ENCODE measurements around the gene CYP27C1.
"Not testable (repeated sequence)": the region's sequence is repeated elsewhere in the genome, so short reads cannot be mapped to it uniquely, and the experiment has no call there.

Gene CYP27C1

GRCh38 chr2:127169066-127169660 is 50.9 kb downstream of the CYP27C1 start:
- DNase-seq, result no peak

GRCh38 chr2:127166231-127166860 is 53.8 kb downstream of the CYP27C1 start:
- DNase-seq, result no peak

DNA sequence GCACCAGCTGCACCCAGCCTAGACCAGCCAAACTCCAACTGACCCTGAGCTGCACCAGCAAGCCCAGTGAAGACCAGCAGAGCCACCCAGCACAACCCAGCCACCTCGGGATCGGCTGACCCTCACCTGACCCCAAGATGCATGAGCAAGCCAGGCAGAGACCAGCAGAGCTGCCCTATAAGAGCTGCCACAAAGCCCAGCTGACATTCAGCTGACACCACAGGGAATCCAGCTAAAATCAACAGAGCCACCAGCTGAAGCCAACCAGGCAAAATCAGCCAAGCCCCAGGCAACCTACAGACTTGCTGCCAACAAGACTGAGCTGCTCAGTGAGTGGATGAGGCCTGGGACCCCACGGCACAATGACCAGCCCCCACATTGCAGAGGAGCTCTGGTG is 54.6 kb downstream of the CYP27C1 start:
- no peak for DNase-seq

- no peak for DNase-seq
Measured at GRCh38 chr2:127164761-127165538, 55.1 kb downstream of the CYP27C1 start.

DNA sequence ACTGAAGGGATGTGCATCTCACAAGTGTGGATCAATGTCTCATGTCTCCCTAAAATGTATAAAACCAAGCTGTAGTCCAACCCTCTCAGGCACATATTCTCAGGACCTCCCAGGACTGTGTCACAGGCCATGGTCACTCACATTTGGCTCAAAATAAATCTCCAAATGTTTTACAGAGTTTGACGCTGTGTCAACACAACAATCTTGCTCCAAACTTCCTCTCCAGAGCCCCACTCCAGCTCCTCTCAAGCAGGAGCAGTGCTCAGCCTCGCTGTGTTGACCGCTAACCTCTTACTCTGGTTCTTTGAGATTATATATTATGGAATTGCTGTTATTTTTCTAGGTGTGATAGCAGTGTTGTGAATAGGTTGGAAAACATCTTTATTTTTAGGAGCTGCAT is 56.2 kb downstream of the CYP27C1 start:
- DNase-seq, result no peak

GRCh38 chr2:127163090-127163406 is 57.1 kb downstream of the CYP27C1 start:
- not testable (repeated sequence) for DNase-seq

DNA sequence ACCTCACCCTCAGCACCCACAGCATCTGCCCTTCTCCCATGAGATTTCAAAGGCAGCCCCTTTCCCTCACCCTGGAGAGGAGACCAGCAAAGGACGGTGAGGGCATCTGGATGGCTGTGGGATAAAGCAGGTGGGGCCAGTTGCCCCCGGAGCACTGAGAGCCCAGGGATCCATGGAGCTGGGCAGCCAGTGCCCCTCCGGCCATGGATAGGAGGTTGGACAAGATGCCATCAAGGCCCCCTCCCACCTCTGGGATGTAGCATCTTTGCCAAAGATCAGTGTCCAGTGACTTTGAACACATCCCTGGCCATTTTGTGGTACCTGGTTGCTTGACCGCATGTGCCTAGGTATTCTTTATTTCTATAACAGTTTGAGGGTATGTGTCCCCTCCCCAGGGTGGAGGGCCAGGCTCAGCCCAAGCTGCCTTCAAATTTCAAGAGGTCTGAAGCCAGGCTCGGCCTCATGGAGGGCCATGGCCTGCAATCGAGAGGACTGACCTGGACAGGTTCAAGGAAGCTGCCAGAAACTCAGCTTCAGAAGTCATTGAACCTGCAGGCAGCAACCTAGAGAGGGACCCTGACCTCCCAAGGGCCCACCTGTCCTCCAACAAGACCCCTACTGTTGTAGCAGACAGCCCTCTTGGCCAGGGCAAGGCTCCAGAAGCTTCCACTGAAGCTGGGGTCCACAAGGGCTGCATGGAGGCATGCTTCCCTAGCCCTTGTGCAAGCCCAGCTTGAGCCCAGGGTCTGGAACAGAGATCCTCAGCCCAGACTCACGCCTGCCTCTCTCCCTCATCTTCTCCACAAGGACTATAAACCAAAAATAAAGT is 57.6 kb downstream of the CYP27C1 start:
- no peak for DNase-seq

DNA sequence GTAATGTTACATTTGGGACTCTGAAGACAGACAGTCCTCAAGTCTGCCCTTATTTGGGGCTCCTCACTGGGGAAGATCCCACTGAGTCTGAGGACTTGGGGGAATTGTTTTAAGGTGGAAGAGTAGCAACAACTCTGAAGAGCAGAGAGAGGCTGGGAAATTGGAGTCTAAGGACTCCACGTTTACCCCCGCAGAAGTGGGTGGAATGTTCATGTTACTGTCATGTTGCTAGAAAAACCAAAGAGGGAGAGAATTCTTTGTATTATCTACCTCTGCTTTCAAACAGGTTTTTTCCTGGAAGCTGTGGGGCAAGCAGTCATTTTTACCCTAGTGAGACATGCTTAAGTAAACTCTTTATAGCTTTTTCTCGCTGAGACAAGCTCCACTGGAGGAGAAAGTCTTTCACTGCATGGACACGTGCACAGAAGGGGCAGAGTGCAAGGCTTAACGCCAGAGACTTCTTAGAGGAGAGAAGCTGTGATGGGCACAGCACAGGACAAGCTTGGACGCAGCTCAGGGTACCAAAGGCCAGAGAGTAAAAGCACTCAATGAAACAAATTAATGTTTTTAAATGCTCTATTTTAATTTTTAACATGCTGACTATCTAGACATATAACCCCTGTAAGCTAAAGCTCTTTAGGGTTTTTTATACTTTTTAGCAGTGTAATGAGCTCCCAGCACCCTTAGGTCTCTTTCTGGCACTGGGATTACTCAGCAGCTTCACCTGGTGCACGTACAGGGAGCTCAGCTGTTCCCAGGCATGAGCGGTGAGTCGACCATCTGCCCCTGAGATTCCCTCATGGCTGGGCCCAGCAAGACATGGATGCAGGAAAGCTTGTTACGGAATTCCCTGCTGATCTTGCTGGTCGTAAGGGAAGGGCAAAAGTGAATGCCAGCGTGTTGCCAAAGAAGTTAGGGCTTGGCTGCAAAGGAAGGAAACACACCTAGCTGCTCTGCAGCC is 58.6 kb downstream of the CYP27C1 start:
- no peak for DNase-seq

DNA sequence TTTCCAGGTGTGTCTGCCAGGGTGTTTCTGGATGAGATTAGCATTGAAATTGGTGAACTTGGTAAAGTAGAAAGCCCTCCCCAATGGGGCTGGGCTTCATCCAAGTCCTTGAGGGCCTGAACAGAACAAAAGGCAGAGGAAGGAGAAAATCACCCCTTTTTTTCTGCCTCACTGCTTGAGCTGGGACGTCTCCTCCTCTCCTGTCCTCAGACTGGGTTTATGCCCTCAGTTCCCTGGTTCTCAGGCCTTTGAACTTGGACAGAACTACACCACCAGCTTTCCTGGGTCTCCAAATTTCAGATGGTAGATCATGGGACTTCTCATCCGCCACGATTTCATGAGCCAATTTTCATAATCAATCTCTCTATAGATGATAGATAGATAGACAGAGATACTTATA is 59.4 kb downstream of the CYP27C1 start:
- no peak for DNase-seq

GRCh38 chr2:127159543-127159942 is 60.6 kb downstream of the CYP27C1 start:
- DNase-seq, result no peak

GRCh38 chr2:127158614-127159290 is 61.3 kb downstream of the CYP27C1 start:
- no peak for DNase-seq

DNA sequence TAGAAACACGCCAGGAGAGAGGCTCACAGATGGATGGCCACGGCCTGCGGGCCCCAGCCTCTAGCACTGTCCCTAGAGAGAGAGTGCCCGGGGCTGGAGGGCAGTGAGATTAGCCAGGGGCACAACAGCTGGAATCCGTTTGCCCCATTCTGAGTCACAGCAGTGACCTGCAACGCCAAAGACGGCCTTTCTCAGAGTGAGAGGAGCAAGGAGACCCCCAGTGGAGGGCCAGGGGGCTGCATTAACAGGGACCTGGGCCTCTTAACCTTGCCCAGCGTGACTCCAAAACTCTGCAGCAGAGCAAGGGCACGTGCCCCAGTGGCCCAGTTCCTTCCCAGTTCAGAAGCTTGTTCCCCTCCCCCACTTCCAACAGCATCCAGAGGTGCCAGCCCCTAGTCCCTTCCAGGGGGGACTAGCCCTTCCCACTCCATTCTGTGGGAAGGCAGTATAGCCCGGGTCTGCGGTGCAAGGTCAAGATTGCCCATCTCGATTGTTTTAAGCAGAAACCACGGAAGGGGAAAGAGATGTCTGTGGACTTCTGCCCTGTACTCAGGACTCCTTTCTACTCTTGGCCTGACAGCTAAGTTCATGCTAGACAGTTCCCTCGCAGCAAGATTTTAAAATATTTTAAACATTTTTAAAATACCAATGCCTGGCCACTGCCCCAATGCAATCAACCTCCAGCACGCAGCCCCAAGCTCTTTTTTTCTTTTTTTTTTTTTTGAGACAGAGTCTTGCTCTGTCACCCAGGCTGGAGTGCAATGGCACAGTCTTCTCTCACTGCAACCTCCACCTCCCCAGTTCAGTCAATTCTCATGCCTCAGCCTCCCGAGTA is 62.2 kb downstream of the CYP27C1 start:
- no peak for DNase-seq

GRCh38 chr2:127157114-127157513 is 63.0 kb downstream of the CYP27C1 start:
- no peak for DNase-seq

GRCh38 chr2:127155947-127156346 is 64.2 kb downstream of the CYP27C1 start:
- DNase-seq, result no peak

GRCh38 chr2:127155028-127155581 is 65.0 kb downstream of the CYP27C1 start:
- DNase-seq, result no peak

- DNase-seq, result no peak
Measured at GRCh38 chr2:127154396-127154795, 65.7 kb downstream of the CYP27C1 start.

DNA sequence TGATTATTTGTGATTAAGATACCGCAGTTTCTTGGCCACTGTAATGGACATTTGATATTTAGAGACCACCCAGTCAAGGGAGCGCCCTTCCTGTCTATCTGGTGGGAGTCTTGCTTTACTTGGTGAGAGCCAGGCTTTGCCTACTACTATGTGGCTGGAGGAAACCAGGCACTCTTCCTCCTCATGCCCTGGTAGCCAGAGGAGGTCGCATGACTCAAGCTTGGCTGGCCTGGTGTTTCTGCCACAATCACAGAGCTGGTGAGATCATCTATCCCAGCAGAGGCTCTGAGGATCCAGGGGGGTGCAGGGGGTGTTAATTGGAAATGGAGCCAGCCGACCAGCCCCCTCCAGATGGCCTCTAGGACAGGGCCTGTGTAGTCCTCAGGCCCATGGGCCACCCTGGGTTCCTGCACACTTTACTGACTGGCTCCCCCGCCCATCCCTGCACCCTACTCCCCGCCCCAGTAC is 66.4 kb downstream of the CYP27C1 start:
- DNase-seq, result no peak

DNA sequence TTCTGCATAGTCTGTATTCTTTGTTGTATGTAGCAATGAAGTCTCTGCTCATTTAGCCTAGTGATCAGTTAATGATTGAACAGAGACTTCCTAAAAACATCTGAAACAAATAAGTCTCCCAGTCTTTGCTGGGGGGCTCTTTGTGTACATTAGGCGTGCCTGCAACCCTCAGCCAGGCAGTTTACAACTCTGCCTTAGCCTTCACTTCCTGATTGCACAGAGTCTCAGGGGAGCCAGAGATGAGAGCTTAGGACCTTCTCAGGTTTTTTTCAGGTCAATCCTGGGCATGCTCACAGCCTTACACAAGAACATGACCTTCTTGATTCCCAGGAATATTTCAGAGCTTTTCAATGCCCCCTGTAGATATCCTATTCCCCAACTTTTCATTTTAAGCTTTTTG is 69.1 kb downstream of the CYP27C1 start:
- DNase-seq, result no peak

DNA sequence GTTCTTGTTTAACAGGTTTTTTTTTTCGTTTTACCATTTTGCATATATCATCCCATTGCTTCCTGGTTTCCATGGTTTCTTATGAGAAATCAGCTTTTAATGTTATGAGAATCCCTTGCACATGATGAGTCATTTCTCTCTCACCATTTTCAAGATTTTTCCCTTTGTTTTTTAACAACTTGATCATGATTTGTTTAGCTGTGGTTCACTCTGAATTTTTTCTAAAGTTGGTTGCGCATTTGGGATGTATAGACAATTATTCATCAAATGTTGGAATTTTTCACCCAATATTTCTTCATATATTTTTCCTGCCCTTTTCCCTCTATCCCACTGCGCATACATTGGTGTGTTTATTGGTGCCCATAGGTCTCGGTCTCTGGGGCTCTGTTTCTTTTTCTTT is 70.7 kb downstream of the CYP27C1 start:
- DNase-seq, result no peak

DNA sequence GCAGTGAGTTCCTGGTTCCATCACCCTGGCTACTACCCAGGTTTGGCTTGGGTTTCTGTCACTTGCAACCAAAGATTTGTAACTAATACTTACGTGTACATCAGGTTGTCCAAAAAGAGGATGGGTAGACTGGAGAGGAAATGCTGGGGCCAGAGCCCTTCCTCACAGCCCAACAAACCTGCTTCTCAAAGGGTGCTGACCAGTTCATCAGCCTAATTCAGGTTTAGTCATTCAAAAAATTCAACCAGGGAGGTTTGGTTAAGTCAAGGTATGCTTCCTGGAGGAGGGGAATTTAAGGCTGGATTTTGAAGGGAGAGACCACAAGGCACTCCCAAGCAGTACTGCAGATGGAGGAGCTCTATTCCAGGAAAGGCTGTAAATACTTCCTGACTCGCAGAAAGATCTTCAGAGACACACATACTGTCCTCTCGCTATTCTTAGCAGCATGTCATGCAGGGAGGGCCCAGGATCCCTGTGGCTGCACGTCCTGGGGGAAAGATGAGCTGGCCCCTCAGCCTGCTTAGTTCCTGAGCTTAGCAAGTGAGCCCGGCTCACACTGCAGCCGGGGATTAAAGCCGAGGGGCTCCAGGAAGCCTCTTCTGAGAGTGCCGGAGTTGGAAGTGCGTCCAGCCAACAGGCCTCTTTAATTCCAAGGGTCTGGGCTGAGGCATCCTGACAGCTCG is 73.1 kb downstream of the CYP27C1 start:
- no peak for DNase-seq

Data from NCI-H69 (cell line).